MM.1S (cell line): ENCODE results near the gene RNF224.

Experiments
- DNase-seq: peaks from one replicate; pipeline ENCODE4 v3.0.0-alpha.2; 2015
- H2AFZ ChIP-seq: fragments of 300-600 bp; sonication (generic); 2 replicates; pipeline ENCODE4 v1.6.0; 2016; ENCODE audit warnings: antibody characterized with exemption, low read length
- H3F3A ChIP-seq: fragments of 300-600 bp; sonication (generic); 2 replicates; pipeline ENCODE4 v1.6.1; 2016; ENCODE audit warnings: mild to moderate bottlenecking, antibody characterized with exemption, low read length, moderate library complexity, mixed read lengths; ENCODE audit not compliant: insufficient read depth
- H3K27ac ChIP-seq: fragments of 300-600 bp; sonication (generic); 2 replicates; pipeline ENCODE4 v1.5.1; 2016; ENCODE audit warnings: mild to moderate bottlenecking, low read length
- H3K27me3 ChIP-seq: fragments of 300-600 bp; sonication (generic); replicated peaks from 2 replicates; pipeline ENCODE4 v1.6.0; 2016; ENCODE audit warnings: low read length; ENCODE audit not compliant: insufficient read depth
- H3K36me3 ChIP-seq: fragments of 300-600 bp; sonication (generic); replicated peaks from 2 replicates; pipeline ENCODE4 v1.6.1; 2016; ENCODE audit warnings: mild to moderate bottlenecking, low read length, mixed read lengths; ENCODE audit not compliant: insufficient read depth
- H3K4me1 ChIP-seq: fragments of 300-600 bp; sonication (generic); 2 replicates; pipeline ENCODE4 v1.6.1; 2016; ENCODE audit warnings: low read length, mixed read lengths
- H3K4me2 ChIP-seq: fragments of 300-600 bp; sonication (generic); 2 replicates; pipeline ENCODE4 v1.6.0; 2016; ENCODE audit warnings: low read depth, low read length
- H3K4me3 ChIP-seq: fragments of 300-600 bp; sonication (generic); 2 replicates; pipeline ENCODE4 v1.5.1; 2016; ENCODE audit warnings: low read length, mixed read lengths
- H3K79me2 ChIP-seq: fragments of 300-600 bp; sonication (generic); 2 replicates; pipeline ENCODE4 v1.6.1; 2016; ENCODE audit warnings: mixed run types, low read length, mixed read lengths
- H3K9ac ChIP-seq: fragments of 300-600 bp; sonication (generic); 2 replicates; pipeline ENCODE4 v1.6.1; 2016; ENCODE audit warnings: low read length, mixed read lengths
- H3K9me2 ChIP-seq: fragments of 300-600 bp; sonication (generic); replicated peaks from 2 replicates; pipeline ENCODE4 v1.6.1; 2016; ENCODE audit warnings: mild to moderate bottlenecking, low read length, mixed read lengths; ENCODE audit not compliant: insufficient read depth
- H3K9me3 ChIP-seq: fragments of 300-600 bp; sonication (generic); replicated peaks from 2 replicates; pipeline ENCODE4 v1.6.1; 2016; ENCODE audit warnings: mild to moderate bottlenecking, low read length, mixed read lengths; ENCODE audit not compliant: insufficient read depth
- H4K20me1 ChIP-seq: fragments of 300-600 bp; sonication (generic); 2 replicates; pipeline ENCODE4 v1.6.1; 2016; ENCODE audit warnings: mild to moderate bottlenecking, low read length, moderate library complexity, mixed read lengths; ENCODE audit not compliant: insufficient read depth
- CTCF ChIP-seq: fragments of 300-600 bp; sonication (generic); IDR thresholded peaks from 2 replicates; pipeline ENCODE4 v1.5.1; 2016; ENCODE audit warnings: antibody characterized with exemption, low read length, mixed read lengths
- EZH2 ChIP-seq: fragments of 300-600 bp; sonication (generic); optimal IDR thresholded peaks from 2 replicates; pipeline ENCODE3; 2017; ENCODE audit warnings: low read depth, mild to moderate bottlenecking, antibody characterized with exemption, low read length, mixed read lengths
- EZH2phosphoT487 ChIP-seq: fragments of 300-600 bp; sonication (generic); IDR thresholded peaks from 2 replicates; pipeline ENCODE4 v1.6.1; 2018; ENCODE audit warnings: antibody characterized with exemption, low read length

Gene RNF224

GRCh38 chr9:137215196-137215986 is 11.9 kb upstream of the RNF224 start:
- Histone ChIP-seq H3K9ac (no peak overlapping the region), H3K9me2 (no peaks in the 10 kb centered on the region), H3K4me1 (no peaks in the 10 kb centered on the region), H3K27ac (no peak overlapping the region), H3K36me3 (no peaks in the 10 kb centered on the region), H3K4me2 (no peak overlapping the region), H2AFZ (no peak overlapping the region), H4K20me1 (no peaks in the 10 kb centered on the region), H3K9me3 (no peaks in the 10 kb centered on the region), H3K79me2 (no peaks in the 10 kb centered on the region), H3F3A (no peaks in the 10 kb centered on the region), H3K4me3 (no peak overlapping the region), H3K27me3 (no peaks in the 10 kb centered on the region)
- DNase-seq: no peak
- TF ChIP-seq CTCF (no peak), EZH2 (no peak), EZH2phosphoT487 (no peak)

- H3K9ac ChIP-seq: no peak overlapping the region
- no peaks in the 10 kb centered on the region for H3K27me3 ChIP-seq
- no peak overlapping the region for H3K27ac ChIP-seq
- no peaks in the 10 kb centered on the region for H3K9me3 ChIP-seq
- H3K36me3 ChIP-seq: no peaks in the 10 kb centered on the region
- H3K79me2 ChIP-seq: no peaks in the 10 kb centered on the region
- H3K4me3 ChIP-seq: no peak overlapping the region
- no peaks in the 10 kb centered on the region for H3K9me2 ChIP-seq
- H3K4me2 ChIP-seq: no peak overlapping the region
- H3F3A ChIP-seq: no peaks in the 10 kb centered on the region
- H4K20me1 ChIP-seq: no peaks in the 10 kb centered on the region
- H3K4me1 ChIP-seq: no peaks in the 10 kb centered on the region
- H2AFZ ChIP-seq: no peak overlapping the region
- TF ChIP-seq EZH2: no peak
- no peak for TF ChIP-seq CTCF
- TF ChIP-seq EZH2phosphoT487: no peak
- no peak for DNase-seq
These were observed 10.9 kb upstream of the RNF224 start for GRCh38 chr9:137216188-137216965.

- H3K9me3 ChIP-seq: no peaks in the 10 kb centered on the region
- no peak overlapping the region for H3K9ac ChIP-seq
- no peaks in the 10 kb centered on the region for H4K20me1 ChIP-seq
- no peak overlapping the region for H3K4me2 ChIP-seq
- no peak overlapping the region for H3K4me3 ChIP-seq
- no peaks in the 10 kb centered on the region for H3K4me1 ChIP-seq
- no peaks in the 10 kb centered on the region for H3K79me2 ChIP-seq
- H3F3A ChIP-seq: no peaks in the 10 kb centered on the region
- no peaks in the 10 kb centered on the region for H3K27me3 ChIP-seq
- DNase-seq: no peak
- no peak overlapping the region for H2AFZ ChIP-seq
- H3K27ac ChIP-seq: no peak overlapping the region
- H3K36me3 ChIP-seq: no peaks in the 10 kb centered on the region
- no peak for TF ChIP-seq CTCF
- no peak for TF ChIP-seq EZH2
- TF ChIP-seq EZH2phosphoT487: no peak
- H3K9me2 ChIP-seq: no peaks in the 10 kb centered on the region
These were observed 9.8 kb upstream of the RNF224 start for GRCh38 chr9:137217276-137218211.
